HUES48 (cell line): Measurements from ENCODE around the gene SSTR3.

Source experiments
- H3K27ac ChIP-seq: one replicate; pipeline ENCODE4 v1.7.0; 2013; ENCODE audit warnings: low read depth, low read length, inconsistent platforms
- H3K27me3 ChIP-seq: 2 replicates; pipeline ENCODE4 v1.6.1; 2013; ENCODE audit warnings: mild to moderate bottlenecking, low read length; ENCODE audit not compliant: control insufficient read depth, insufficient read depth
- H3K36me3 ChIP-seq: 2 replicates; pipeline ENCODE4 v1.6.1; 2013; ENCODE audit warnings: low read length; ENCODE audit not compliant: control insufficient read depth, insufficient read depth
- H3K4me1 ChIP-seq: 2 replicates; pipeline ENCODE4 v1.6.1; 2013; ENCODE audit warnings: mild to moderate bottlenecking, low read length; ENCODE audit not compliant: control insufficient read depth, insufficient read depth
- H3K4me3 ChIP-seq: 2 replicates; pipeline ENCODE4 v1.5.1; 2013; ENCODE audit warnings: mild to moderate bottlenecking, low read depth, low read length
- H3K9ac ChIP-seq: 2 replicates; pipeline ENCODE4 v1.6.1; 2013; ENCODE audit warnings: mild to moderate bottlenecking, low read depth, low read length, moderate library complexity
- H3K9me3 ChIP-seq: 2 replicates; pipeline ENCODE4 v1.6.1; 2013; ENCODE audit warnings: low read length; ENCODE audit not compliant: control insufficient read depth, insufficient read depth

Gene SSTR3

GRCh38 chr22:37212174-37212906 lies at the start of gene SSTR3:
TSS of gene SSTR3 (minus strand) at chr22:37212477. CDS start at chr22:37207803, 4,674 bp downstream.
- peaks cover 5% of the 10 kb centered on the region; the same call in 1 of the 2 replicates for H3K4me1 ChIP-seq
- no peak within 1 kb of the TSS for H3K9ac ChIP-seq
- H3K36me3 ChIP-seq, result no peaks in the 10 kb centered on the region
- H3K9me3 ChIP-seq, result no peaks in the 10 kb centered on the region
- peak within 1 kb of the TSS; percentile 29; the same call in 1 of the 2 replicates for H3K4me3 ChIP-seq
- H3K27me3 ChIP-seq, result no peaks in the 10 kb centered on the region
- no peak within 1 kb of the TSS for H3K27ac ChIP-seq

GRCh38 chr22:37260901-37261336 lies 48.6 kb upstream of the SSTR3 start:
- no peak overlapping the region for H3K27ac ChIP-seq
- H3K4me3 ChIP-seq, result no peak overlapping the region
- H3K36me3 ChIP-seq, result no peaks in the 10 kb centered on the region
- peaks cover 7% of the 10 kb centered on the region; the same call in 1 of the 2 replicates for H3K9me3 ChIP-seq
- H3K27me3 ChIP-seq, result peaks cover 13% of the 10 kb centered on the region
- H3K9ac ChIP-seq, result no peak overlapping the region
- peaks cover 9% of the 10 kb centered on the region; the same call in 1 of the 2 replicates for H3K4me1 ChIP-seq

GRCh38 chr22:37260155-37260795 lies 48.0 kb upstream of the SSTR3 start:
- peaks cover 13% of the 10 kb centered on the region for H3K27me3 ChIP-seq
- no peak overlapping the region for H3K27ac ChIP-seq
- H3K4me3 ChIP-seq, result no peak overlapping the region
- H3K9me3 ChIP-seq, result peaks cover 7% of the 10 kb centered on the region; the same call in 1 of the 2 replicates
- peaks cover 9% of the 10 kb centered on the region; the same call in 1 of the 2 replicates for H3K4me1 ChIP-seq
- H3K36me3 ChIP-seq, result no peaks in the 10 kb centered on the region
- no peak overlapping the region for H3K9ac ChIP-seq

GRCh38 chr22:37259540-37260029 lies 47.3 kb upstream of the SSTR3 start:
- Histone ChIP-seq H3K27ac (no peak overlapping the region), H3K9me3 (peaks cover 7% of the 10 kb centered on the region; the same call in 1 of the 2 replicates), H3K4me3 (peak overlapping the region; percentile 7; the same call in 1 of the 2 replicates), H3K4me1 (peaks cover 9% of the 10 kb centered on the region; the same call in 1 of the 2 replicates), H3K9ac (no peak overlapping the region), H3K27me3 (peaks cover 13% of the 10 kb centered on the region), H3K36me3 (no peaks in the 10 kb centered on the region)

- Histone ChIP-seq H3K4me1 (peaks cover 9% of the 10 kb centered on the region; the same call in 1 of the 2 replicates), H3K27me3 (peaks cover 13% of the 10 kb centered on the region), H3K27ac (no peak overlapping the region), H3K36me3 (no peaks in the 10 kb centered on the region), H3K4me3 (0 out of 2 replicates have a peak overlapping the region, but pooled peaks have one; percentile 7), H3K9ac (no peak overlapping the region), H3K9me3 (peaks cover 3% of the 10 kb centered on the region; the same call in 1 of the 2 replicates)
Observed at GRCh38 chr22:37258753-37259401, 46.6 kb upstream of the SSTR3 start.

DNA sequence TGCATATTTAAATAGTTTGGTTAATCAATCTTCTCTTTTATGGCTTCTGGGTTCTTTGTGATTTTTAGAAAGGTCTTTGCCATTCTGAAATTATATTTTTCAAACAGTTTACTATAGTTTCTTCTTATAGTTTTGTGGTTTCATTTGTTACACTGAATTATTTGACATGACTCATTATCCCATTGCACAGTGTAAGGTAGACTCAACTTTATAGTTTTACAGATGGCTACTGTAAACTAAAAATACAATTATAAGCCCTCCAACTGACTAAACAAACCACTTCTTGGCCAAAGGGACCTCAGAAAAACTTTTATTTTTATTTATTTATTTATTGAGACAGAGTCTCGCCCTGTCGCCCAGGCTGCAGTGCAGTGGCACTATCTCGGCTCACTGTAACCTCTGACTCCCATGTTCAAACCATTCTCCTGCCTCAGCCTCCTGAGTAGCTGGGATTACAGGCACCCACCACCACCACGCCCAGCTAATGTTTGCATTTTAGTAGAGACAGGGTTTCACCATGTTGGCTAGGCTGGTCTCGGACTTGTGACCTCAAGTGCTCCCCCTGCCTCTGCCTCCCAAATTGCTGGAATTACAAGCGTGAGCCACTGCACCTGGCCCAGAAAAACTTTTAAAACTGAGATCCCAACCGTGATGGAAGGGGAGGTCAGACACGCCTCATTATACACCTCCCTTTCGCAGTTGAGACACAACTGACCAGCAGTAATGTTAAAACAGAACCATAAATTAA lies 45.9 kb upstream of the SSTR3 start:
- no peak overlapping the region for H3K4me3 ChIP-seq
- H3K36me3 ChIP-seq, result no peaks in the 10 kb centered on the region
- H3K27ac ChIP-seq, result no peak overlapping the region
- peaks cover 13% of the 10 kb centered on the region for H3K27me3 ChIP-seq
- peaks cover 9% of the 10 kb centered on the region; the same call in 1 of the 2 replicates for H3K4me1 ChIP-seq
- no peaks in the 10 kb centered on the region for H3K9me3 ChIP-seq
- H3K9ac ChIP-seq, result no peak overlapping the region

DNA sequence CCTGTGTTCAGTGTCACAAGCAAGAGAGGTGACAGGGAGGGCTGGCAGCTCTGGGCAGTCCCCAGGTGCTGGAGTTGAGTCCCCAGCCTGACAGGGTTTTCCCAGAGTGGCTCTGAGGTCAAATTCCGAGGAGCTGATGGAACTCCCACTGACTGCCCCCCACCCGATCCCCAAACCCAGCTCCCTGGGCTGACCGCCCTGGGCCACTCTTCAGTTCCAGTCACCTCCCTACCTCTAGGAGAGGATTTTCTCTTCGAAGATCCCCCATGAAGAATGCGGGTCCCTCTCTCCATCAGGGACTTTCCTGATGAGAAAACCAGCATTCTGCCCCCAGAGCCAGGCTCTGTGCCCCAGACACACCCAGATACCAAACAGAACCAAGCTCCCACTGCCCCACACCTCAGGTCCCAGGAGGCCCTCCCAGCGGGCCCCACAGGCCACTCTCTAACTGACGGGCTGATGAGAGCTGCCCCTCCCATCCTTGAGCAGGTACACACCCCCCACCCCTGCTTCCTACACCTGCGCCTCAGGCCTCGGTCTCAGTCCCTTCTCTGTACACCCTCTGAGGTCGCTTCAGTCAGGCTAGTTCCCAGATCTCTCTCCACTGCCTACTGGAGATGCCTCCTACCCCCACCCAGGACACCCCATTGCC lies 43.9 kb upstream of the SSTR3 start:
- H3K27ac ChIP-seq, result no peak overlapping the region
- H3K4me1 ChIP-seq, result peaks cover 9% of the 10 kb centered on the region; the same call in 1 of the 2 replicates
- no peaks in the 10 kb centered on the region for H3K36me3 ChIP-seq
- no peak overlapping the region for H3K9ac ChIP-seq
- no peak overlapping the region for H3K4me3 ChIP-seq
- no peaks in the 10 kb centered on the region for H3K9me3 ChIP-seq
- peaks cover 13% of the 10 kb centered on the region for H3K27me3 ChIP-seq

DNA sequence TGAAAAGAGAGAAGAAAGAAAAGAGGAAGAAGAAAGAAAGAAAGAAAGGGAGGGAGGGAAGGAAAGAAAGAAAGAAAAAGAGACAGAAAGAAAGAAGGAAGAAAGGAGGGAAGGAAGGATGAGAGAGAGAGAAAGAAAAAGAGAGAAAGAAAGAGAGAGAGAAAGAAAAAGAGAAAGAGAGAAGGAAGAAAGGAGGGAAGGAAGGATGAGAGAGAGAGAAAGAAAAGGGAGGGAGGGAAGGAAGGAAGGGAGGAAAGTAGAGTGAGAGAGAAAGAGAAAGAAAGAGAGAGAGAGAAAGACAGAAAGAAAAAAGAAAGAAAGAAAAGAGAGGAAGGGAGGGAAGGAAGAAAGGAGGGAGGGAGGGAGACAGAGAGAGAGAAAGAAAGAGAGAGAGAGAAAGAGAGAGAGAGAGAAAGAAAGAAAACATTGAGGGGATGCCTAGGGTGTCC lies 43.3 kb upstream of the SSTR3 start:
- Histone ChIP-seq H3K4me3 (no peak overlapping the region), H3K9ac (no peak overlapping the region), H3K36me3 (no peaks in the 10 kb centered on the region)

GRCh38 chr22:37254867-37255233 lies 42.6 kb upstream of the SSTR3 start:
- H3K9ac ChIP-seq, result no peak overlapping the region

More for the DNA sequence above, 43.3 kb upstream of the SSTR3 start:
- Histone ChIP-seq H3K27ac (no peak overlapping the region), H3K4me1 (peaks cover 9% of the 10 kb centered on the region; the same call in 1 of the 2 replicates), H3K9me3 (no peaks in the 10 kb centered on the region), H3K27me3 (peaks cover 11% of the 10 kb centered on the region)

More at GRCh38 chr22:37254867-37255233, 42.6 kb upstream of the SSTR3 start:
- peaks cover 4% of the 10 kb centered on the region for H3K27me3 ChIP-seq
- H3K36me3 ChIP-seq, result no peaks in the 10 kb centered on the region
- no peak overlapping the region for H3K4me3 ChIP-seq
- peaks cover 9% of the 10 kb centered on the region; the same call in 1 of the 2 replicates for H3K4me1 ChIP-seq
- no peaks in the 10 kb centered on the region for H3K9me3 ChIP-seq
- no peak overlapping the region for H3K27ac ChIP-seq
